ENCODE measurements around the gene HIVEP3. TPM values are rescaled to one million over a fixed set of nuclear protein-coding genes. Genes with fewer than 3 reads are reported as not detected.
"Not testable (repeated sequence)": the region's sequence is repeated elsewhere in the genome, so short reads cannot be mapped to it uniquely, and the experiment has no call there.

HIVEP3 gene
- 10 to 100 TPM; 13.3 to 25.0 TPM for total RNA-seq

DNA sequence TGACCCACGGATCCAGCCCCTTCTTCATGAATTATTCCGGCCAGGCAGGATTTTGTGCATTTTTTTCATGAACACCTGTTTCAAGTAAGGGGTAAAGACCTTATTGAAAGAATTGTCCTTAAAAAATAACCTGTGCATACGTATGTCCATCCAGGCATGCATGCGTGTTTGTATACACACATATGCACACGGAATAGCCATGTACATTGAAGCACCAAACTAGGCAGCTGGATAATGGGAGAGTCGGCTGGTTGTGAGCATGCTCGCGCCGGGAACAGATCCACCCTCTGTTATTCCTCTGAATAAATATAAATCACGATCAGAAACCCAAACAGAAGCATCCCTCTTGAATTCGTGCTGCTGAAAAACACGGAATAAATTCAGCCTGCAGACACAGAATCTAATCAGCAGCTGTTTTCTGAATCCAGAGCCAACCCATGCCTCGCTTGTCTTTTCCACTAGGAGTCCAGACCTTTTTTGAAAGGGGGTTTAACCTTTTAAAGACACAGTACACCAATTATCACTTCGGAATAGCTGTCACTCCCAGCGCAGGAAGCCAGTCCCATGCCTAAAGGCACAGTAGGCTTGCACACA, at the start of gene HIVEP3:
TSS of gene HIVEP3 (minus strand) at position 473 of the 594 bp plus-strand sequence.
- DNase-seq (ENCODE audit: low spot score in 2 of 2): no peak
- ATAC-seq: no peak
- peak within 1 kb of the TSS; percentile 85 to 95 for H3K27ac Mint-ChIP-seq
- peaks cover 0 to 7% of the 10 kb centered on the region in 2 donors for H3K9me3 Mint-ChIP-seq
- peaks cover 0 to 23% of the 10 kb centered on the region in 2 donors for H3K36me3 Mint-ChIP-seq

DNA sequence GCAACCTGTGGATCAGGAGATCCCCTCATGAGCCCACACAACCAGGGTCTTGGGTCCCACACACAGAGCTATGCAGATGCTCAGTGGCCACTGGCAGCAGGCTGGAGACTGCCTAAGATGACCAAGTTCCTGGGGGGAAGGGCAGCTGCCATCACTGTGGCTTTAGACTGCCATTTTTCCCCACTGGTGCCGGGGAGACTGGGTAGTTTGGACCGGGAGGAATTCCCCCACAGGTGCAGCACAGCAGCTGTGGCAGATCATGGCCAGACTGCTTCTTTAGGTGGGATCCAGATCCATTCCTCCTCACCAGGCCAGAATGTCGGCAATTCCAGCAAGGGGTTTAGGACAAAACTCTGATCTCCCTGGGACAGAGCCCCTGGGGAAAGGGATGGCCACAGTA, 45.7 kb upstream of the HIVEP3 start:
- ATAC-seq (no peak), DNase-seq (ENCODE audit: low spot score in 2 of 2) (no peak)
- H3K36me3 Mint-ChIP-seq: peaks cover 13 to 18% of the 10 kb centered on the region in 2 donors
- no peak overlapping the region for H3K27ac Mint-ChIP-seq
- peaks cover 9 to 15% of the 10 kb centered on the region in 2 donors for H3K9me3 Mint-ChIP-seq

DNA sequence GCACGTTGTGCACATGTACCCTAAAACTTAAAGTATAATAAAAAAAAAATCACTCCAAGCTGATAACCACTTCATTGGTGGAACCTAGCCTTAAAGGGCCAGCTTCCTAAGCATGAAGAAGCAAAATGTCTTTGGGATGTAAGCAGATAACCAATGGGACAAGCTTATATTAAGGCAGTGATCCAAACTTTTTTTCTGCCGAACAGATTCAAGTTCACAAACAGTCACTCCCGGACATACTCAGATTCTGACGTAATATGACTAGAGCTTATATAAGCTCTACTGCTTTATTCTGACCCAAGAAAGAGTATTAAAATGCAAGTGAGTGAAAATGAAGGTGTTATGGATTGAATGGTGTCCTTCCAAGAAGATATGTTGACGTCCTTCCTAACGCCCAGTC, 44.9 kb upstream of the HIVEP3 start:
- peaks cover 13 to 18% of the 10 kb centered on the region in 2 donors for H3K36me3 Mint-ChIP-seq
- H3K9me3 Mint-ChIP-seq: peaks cover 9 to 14% of the 10 kb centered on the region in 2 donors
- DNase-seq (ENCODE audit: low spot score in 2 of 2) (no peak), ATAC-seq (no peak)
- no peak overlapping the region for H3K27ac Mint-ChIP-seq

DNA sequence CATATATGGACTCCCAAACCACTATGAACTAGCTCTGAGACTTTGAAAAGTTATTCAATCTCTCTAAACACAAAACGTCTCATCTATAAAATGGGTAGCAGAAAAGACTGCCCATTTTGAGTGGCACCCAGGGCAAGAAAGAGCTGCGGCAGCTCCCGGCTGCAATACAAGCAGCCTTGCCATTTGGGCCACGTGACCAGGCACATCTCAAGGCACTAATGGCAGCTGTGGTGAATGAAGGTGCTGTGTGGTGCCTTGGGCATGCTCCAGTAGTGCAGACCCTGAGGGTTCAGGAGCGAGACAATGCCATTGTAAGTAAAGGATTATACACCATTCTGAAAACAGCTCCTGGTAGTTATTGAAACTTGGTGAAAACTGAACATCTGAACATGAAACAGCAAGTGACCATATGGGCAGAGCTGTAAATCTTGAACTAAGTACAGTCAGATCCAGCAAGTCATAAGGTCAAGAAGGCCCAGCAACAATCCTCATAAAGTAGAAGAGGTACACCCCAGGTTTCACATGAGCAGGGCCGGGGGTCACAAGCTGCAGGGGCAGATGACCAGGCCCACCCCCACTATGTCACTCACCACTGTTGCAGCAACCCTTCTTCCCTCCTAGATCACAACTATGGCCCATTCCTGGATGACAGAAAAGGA, 39.4 kb upstream of the HIVEP3 start:
- ATAC-seq: peak in 1 of 2 donors; percentile 4

DNA sequence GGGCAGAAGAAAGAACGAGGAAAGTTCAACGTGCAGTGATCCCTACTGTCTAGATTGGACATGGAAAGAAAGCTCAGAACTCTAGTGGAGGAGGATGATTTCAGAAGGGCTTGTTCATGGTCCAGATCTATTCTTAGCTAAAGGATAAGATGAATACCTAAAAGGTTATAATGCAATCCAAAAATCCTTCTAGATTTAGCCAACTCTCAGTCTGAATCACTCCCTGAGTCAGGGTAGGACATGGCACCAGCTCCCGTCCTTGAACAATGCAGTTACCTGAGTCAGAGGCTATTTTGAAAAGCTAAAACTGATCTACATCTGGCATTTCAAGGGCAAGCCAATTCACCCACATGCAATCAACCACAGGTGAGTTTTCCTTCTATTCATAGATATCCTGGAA, 38.8 kb upstream of the HIVEP3 start:
- Mint-ChIP-seq H3K9me3 (peaks cover 0 to 6% of the 10 kb centered on the region in 2 donors), H3K27ac (no peak overlapping the region), H3K36me3 (peaks cover 0 to 10% of the 10 kb centered on the region in 2 donors)
- DNase-seq (ENCODE audit: low spot score in 2 of 2) (no peak), ATAC-seq (peak in 1 of 2 donors; percentile 78)

More for the DNA sequence above, 39.4 kb upstream of the HIVEP3 start:
- Mint-ChIP-seq H3K36me3 (peaks cover 0 to 4% of the 10 kb centered on the region in 2 donors), H3K9me3 (peaks cover 0 to 5% of the 10 kb centered on the region in 2 donors), H3K27ac (no peak overlapping the region)
- DNase-seq (ENCODE audit: low spot score in 2 of 2): no peak

DNA sequence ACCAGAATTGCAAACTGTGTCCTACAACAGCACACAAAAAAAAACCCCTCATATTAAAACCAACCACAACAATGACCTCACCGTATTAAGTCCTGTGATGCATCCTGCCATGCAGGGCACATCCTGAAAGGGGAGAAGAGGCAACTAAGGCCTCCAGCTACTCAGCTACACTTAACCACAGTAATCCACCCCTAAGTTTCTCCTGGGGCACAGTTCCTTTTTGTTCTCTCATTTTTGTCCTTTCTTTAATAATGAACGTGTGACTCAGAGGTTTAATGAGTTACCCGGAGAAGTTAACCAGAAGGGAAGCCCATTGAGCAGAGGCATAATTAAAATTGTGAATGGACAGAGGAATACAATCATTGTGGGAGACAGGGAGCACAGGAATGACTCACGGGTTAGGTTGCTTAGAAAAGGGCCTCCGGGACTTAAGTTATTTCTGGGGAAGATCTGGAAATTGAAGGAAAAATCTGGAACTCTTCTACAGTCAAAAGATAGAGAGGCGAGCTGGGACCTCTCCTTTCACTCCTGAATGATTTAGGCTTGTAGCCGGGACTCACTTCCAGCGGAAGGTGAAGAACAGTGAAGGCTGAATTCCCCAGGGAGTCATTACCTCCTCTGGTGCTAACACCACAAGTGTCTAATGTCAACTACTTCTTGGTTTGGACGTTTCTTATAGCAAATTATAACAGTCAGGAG, 36.9 kb upstream of the HIVEP3 start:
- Mint-ChIP-seq H3K9me3 (peaks cover 9 to 20% of the 10 kb centered on the region in 2 donors), H3K36me3 (peaks cover 0 to 30% of the 10 kb centered on the region in 2 donors), H3K27ac (peak overlapping the region in 1 of 2 donors; percentile 3)
- DNase-seq (ENCODE audit: low spot score in 2 of 2) (no peak), ATAC-seq (peak; percentile 16 to 63)

DNA sequence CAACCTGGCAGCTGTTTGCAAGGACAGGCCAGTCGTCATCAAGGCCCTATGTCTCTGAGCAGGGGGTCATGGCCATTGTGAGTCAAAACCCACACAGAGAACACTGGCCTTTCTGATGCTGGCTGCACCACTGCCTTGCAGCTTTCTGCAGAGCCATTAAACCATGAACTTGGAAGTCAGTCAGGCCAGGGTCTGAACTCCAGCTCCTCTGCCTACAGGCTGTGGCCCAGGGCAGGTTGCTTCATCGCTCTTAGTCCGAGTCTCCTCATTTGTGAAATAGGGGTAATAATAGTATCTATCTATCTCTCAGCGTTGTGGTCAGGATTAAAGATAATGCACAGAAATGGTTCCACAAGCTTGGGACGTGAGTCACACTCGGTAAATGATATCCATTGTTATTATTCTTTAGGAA, 35.8 kb upstream of the HIVEP3 start:
- Mint-ChIP-seq H3K27ac (no peak overlapping the region), H3K9me3 (peaks cover 12 to 26% of the 10 kb centered on the region in 2 donors), H3K36me3 (peaks cover 0 to 40% of the 10 kb centered on the region in 2 donors)
- DNase-seq (ENCODE audit: low spot score in 2 of 2) (no peak), ATAC-seq (no peak)

DNA sequence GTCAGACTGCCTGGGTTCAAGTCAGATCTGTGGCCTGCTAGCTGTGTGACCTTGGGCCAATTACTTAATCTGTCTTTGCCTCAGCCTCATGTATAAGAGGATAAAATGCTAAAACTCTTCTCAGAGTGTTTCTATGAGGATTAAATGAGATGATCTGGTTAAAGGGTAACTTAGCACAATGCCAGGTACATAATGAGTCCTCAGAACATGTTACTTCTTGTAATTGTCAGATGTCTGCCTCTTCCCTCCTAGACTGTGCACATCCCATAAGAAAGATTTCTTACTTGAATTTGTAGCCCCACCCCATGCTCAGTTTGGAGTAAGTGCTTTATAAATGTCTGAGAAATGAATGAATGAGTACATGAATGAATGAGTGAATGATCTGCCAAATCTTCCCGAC, 34.6 kb upstream of the HIVEP3 start:
- H3K9me3 Mint-ChIP-seq: peaks cover 12 to 30% of the 10 kb centered on the region in 2 donors
- no peak overlapping the region for H3K27ac Mint-ChIP-seq
- DNase-seq (ENCODE audit: low spot score in 2 of 2) (no peak), ATAC-seq (no peak)
- peaks cover 7 to 53% of the 10 kb centered on the region in 2 donors for H3K36me3 Mint-ChIP-seq

DNA sequence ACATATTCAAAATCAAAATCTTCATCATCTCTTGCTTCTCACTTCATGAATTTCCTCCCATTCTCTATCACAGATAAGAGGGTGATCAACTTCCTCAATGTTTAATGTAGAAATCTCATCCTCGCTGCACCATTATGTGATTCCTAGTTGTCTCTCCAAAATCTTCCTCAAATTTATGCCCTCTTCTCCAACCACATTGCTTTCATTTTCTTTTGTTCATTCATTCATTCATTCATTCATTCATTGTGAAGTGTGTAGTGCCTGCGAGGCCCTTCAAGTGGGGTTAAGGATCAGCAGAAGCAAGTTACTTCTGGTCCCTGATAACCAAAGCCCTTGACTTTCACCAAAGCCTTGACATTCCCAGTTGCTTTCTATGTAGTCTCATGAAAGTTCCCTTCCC, 33.5 kb upstream of the HIVEP3 start:
- peaks cover 7 to 56% of the 10 kb centered on the region in 2 donors for H3K36me3 Mint-ChIP-seq
- DNase-seq (ENCODE audit: low spot score in 2 of 2): no peak
- ATAC-seq: no peak
- H3K27ac Mint-ChIP-seq: peak overlapping the region in 1 of 2 donors; percentile 60
- peaks cover 12 to 30% of the 10 kb centered on the region in 2 donors for H3K9me3 Mint-ChIP-seq

DNA sequence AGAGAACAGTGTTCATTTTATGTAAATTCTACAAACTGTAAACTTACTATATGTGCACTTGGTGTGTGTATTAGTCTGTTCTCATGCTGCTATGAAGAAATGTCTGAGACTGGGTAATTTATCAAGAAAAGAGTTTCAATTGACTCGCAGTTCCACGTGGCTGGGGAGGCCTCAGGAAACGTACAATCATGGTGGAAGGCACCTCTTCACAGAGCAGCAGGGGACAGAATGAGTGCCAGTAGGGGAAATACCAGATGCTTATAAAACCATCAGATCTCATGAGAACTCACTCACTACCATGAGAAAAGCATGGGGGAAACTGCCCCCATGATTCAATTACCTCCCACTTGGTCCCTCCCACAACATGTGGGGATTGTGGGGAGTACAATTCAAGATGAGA, 32.8 kb upstream of the HIVEP3 start:
- Mint-ChIP-seq H3K27ac (peak overlapping the region in 1 of 2 donors; percentile 96), H3K36me3 (peaks cover 7 to 56% of the 10 kb centered on the region in 2 donors), H3K9me3 (peaks cover 12 to 30% of the 10 kb centered on the region in 2 donors)
- ATAC-seq: peak; percentile 28 to 78
- DNase-seq (ENCODE audit: low spot score in 2 of 2): peak in 1 of 2 donors; percentile 58

DNA sequence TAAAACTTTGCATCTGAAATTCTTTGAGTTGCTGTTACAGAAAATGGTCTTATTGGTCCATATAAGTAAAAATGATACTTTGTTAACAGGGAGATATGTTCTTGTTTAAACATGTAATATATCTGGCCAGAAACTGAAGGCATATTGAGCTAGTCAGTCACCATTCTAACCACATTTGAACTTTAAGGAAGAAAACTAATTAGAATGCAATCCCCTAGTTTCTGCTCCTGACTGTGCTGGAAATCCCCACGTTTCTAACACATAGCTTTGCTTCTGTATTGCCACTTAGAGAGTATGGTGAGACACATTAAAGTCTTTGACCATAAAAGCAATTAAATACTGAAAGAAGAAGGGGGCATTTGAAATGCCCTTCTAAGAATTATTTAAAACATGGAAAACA, 32.1 kb upstream of the HIVEP3 start:
- Mint-ChIP-seq H3K27ac (peak overlapping the region in 1 of 2 donors; percentile 96), H3K36me3 (peaks cover 7 to 56% of the 10 kb centered on the region in 2 donors), H3K9me3 (peaks cover 12 to 30% of the 10 kb centered on the region in 2 donors)
- no peak for DNase-seq (ENCODE audit: low spot score in 2 of 2)
- ATAC-seq: peak; percentile 78 to 89

DNA sequence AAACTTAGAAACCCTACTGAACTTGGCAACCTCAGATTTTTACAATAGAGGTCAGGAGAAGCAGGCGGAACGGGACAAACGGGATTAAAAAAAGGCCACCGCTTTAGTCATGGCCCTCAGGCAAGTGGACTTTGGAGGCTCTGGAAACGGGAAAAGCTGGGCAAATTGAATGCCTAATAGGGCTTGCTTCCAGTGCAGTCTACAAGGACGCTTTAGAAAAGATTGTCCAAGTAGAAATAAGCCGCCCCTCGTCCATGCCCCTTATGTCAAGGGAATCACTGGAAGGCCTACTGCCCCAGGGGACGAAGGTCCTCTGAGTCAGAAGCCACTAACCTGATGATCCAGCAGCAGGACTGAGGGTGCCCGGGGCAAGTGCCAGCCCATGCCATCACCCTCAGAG, 27.2 kb upstream of the HIVEP3 start:
- ATAC-seq; H3K27ac Mint-ChIP-seq; DNase-seq (ENCODE audit: low spot score in 2 of 2): not testable (repeated sequence)
- H3K9me3 Mint-ChIP-seq: peaks cover 4 to 28% of the 10 kb centered on the region in 2 donors
- H3K36me3 Mint-ChIP-seq: peaks cover 7 to 36% of the 10 kb centered on the region in 2 donors

DNA sequence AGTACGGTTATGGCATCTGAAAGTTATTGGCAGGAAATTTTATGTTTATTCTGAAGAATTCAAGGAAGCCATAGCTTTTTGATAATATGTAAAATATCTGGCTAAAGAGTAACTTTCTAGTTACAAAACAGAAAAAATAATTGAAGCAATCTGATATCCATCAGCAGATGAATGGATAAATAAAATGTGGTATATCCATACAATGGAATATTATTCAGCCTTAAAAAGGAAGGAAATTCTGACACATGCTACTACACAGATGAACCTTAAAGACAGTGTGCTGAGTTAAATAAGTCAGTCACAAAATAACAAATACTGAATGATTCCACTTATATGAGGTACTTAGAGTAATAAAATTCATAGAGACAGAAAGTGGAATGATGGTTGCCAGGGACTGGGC, 25.0 kb upstream of the HIVEP3 start:
- DNase-seq (ENCODE audit: low spot score in 2 of 2) (no peak), ATAC-seq (no peak)
- Mint-ChIP-seq H3K36me3 (peaks cover under 1 to 14% of the 10 kb centered on the region in 2 donors), H3K9me3 (peaks cover 0 to 13% of the 10 kb centered on the region in 2 donors), H3K27ac (no peak overlapping the region)

DNA sequence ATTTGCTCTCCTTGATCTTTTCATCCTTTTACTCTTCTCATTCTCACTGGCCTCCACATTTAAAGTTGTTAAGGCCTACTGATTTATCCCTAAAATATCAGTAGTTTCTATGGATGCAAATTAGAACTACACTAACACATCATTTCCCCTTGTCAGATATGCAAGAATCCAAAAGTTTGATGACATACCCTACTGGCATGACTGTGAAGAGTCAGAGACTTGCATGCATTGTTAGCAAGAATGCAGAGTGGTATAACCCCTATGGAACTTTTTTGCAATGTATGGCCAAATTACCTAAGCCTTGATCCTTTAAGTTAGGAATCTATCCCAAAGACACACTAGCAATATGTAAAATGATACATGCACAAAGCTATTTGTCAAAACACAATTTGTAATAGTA, 23.6 kb upstream of the HIVEP3 start:
- no peak for DNase-seq (ENCODE audit: low spot score in 2 of 2)
- Mint-ChIP-seq H3K36me3 (peaks cover 0 to 6% of the 10 kb centered on the region in 2 donors), H3K9me3 (peaks cover 4 to 13% of the 10 kb centered on the region in 2 donors), H3K27ac (no peak overlapping the region)
- no peak for ATAC-seq

DNA sequence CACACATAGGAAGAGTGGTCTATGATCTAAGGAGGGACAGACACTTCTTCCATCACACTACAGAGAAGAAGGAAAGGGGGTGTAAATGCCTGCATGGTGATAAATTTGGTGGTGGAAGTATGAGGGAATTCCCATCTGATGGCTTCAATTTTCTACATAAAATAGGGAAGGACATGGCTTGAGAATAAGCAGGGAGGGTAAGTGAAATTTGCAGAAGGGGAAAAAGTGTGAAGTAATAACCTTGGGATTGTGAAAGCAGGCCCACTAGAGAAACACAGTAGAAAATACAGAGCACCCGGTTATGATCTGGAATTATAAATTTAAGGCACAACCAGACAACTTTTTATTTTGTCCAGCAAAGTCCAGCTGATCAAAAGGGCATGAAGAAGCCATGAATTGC, 22.7 kb upstream of the HIVEP3 start:
- peaks cover 0 to 6% of the 10 kb centered on the region in 2 donors for H3K36me3 Mint-ChIP-seq
- H3K9me3 Mint-ChIP-seq: peaks cover 4 to 15% of the 10 kb centered on the region in 2 donors
- peak overlapping the region in 1 of 2 donors; percentile 7 for H3K27ac Mint-ChIP-seq
- ATAC-seq (no peak), DNase-seq (ENCODE audit: low spot score in 2 of 2) (no peak)

DNA sequence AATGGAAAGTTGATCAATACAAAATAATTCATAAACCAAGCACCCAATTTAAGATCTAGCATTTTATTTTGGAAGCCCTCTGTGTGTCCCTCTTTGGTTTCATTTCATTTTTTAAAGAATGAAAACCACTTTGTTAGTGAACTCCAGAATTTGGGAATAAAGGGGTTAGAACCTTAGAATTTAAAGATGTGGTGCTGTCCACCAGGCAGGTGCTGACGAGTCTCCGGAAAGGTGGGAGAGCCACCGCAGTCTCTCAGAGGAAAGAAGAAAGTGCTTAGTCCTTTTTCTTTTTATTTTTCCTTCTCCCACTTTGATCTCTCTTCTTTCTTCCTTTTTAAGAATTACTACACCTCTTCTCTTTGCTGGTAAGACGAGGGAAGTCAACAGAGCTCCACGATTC, 20.5 kb upstream of the HIVEP3 start:
- Mint-ChIP-seq H3K36me3 (peaks cover 2 to 9% of the 10 kb centered on the region in 2 donors), H3K27ac (no peak overlapping the region), H3K9me3 (peaks cover 4 to 10% of the 10 kb centered on the region in 2 donors)
- DNase-seq (ENCODE audit: low spot score in 2 of 2): no peak
- ATAC-seq: no peak

DNA sequence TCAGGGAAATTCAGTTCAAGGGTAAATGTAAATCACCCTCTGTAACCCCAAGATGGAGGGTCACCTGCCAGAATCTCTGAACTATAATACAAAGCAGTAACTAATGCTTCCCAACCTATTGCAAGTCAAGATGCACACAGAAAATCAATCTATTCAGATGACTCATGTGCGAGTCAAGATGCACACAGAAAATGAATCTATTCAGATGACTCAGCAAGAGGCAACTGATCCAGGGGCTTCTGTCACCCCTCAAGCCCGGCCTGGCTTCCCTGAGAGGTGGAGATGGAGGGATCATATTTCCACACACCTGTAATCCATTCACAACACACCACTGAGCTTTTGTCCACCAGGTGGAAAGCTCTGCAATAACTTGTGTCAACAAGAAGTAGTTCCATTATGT, 17.4 kb upstream of the HIVEP3 start:
- H3K36me3 Mint-ChIP-seq: peaks cover 9 to 23% of the 10 kb centered on the region in 2 donors
- no peak overlapping the region for H3K27ac Mint-ChIP-seq
- ATAC-seq (peak; percentile 83 to 95), DNase-seq (ENCODE audit: low spot score in 2 of 2) (peak in 1 of 2 donors; percentile 41)
- H3K9me3 Mint-ChIP-seq: peaks cover 11 to 18% of the 10 kb centered on the region in 2 donors
